HepG2 (cell line): ENCODE results near the gene PRRC2A. TPM values are rescaled to one million over a fixed set of nuclear protein-coding genes. Genes with fewer than 3 reads are reported as not detected.
A peak's percentile ranks its signal among the peaks of the same experiment; 100 is the strongest.

ENCODE experiments used
- AKNA ChIP-seq: sonication (generic); formaldehyde crosslinking; IDR thresholded peaks from 2 replicates; pipeline ENCODE4 v1.4.0; 2020; ENCODE audit warnings: missing genetic modification reagents, borderline replicate concordance
- CBX2 ChIP-seq, 2 experiments: fragments of 200-600 bp in 1 of 2; sonication (generic); formaldehyde crosslinking in 1 of 2; IDR thresholded peaks; 2 replicates each; pipeline versions ENCODE4 v1.7.0 to v1.8.1; 2018 to 2022; ENCODE audit warnings: low read depth in 2 of 2, low read length in 1 of 2, mild to moderate bottlenecking in 1 of 2, missing genetic modification reagents in 1 of 2
- CREB3 ChIP-seq: sonication (generic); formaldehyde crosslinking; IDR thresholded peaks from 2 replicates; pipeline ENCODE4 v1.5.0; 2020; ENCODE audit warnings: missing genetic modification reagents
- FOXO1 ChIP-seq: sonication (generic); formaldehyde crosslinking; IDR thresholded peaks from 2 replicates; pipeline ENCODE4 v1.4.0; 2020; ENCODE audit warnings: missing genetic modification reagents
- GMEB1 ChIP-seq: sonication (generic); formaldehyde crosslinking; IDR thresholded peaks from 2 replicates; pipeline ENCODE4 v1.5.1; 2020; ENCODE audit warnings: missing genetic modification reagents, mild to moderate bottlenecking, borderline replicate concordance
- PAX8 ChIP-seq: sonication (generic); formaldehyde crosslinking; IDR thresholded peaks from 2 replicates; pipeline ENCODE4 v1.8.0; 2022; ENCODE audit warnings: mild to moderate bottlenecking, missing genetic modification reagents, borderline replicate concordance
- SMAD3 ChIP-seq: sonication (generic); formaldehyde crosslinking; IDR thresholded peaks from 2 replicates; pipeline ENCODE4 v1.4.0; 2020; ENCODE audit warnings: missing genetic modification reagents
- SNAI1 ChIP-seq: sonication (generic); formaldehyde crosslinking; IDR thresholded peaks from 2 replicates; pipeline ENCODE4 v1.5.0; 2020; ENCODE audit warnings: mild to moderate bottlenecking, missing genetic modification reagents, borderline replicate concordance
- SNAPC4 ChIP-seq: sonication (generic); formaldehyde crosslinking; IDR thresholded peaks from 2 replicates; pipeline ENCODE4 v1.4.0; 2020; ENCODE audit warnings: mild to moderate bottlenecking, missing genetic modification reagents
- ZNF367 ChIP-seq: sonication (generic); formaldehyde crosslinking; IDR thresholded peaks from 2 replicates; pipeline ENCODE4 v1.4.0; 2020; ENCODE audit warnings: missing genetic modification reagents, borderline replicate concordance
- ZNF414 ChIP-seq: sonication (generic); formaldehyde crosslinking; IDR thresholded peaks from 2 replicates; pipeline ENCODE4 v1.5.0; 2020; ENCODE audit warnings: missing genetic modification reagents
- ZNF570 ChIP-seq: sonication (generic); formaldehyde crosslinking; IDR thresholded peaks from 2 replicates; pipeline ENCODE4 v1.4.0; 2020; ENCODE audit warnings: mild to moderate bottlenecking, missing genetic modification reagents, borderline replicate concordance
- ZNF773 ChIP-seq: sonication (generic); formaldehyde crosslinking; IDR thresholded peaks from 2 replicates; pipeline ENCODE4 v1.4.0; 2020; ENCODE audit warnings: missing genetic modification reagents, borderline replicate concordance
- polyA plus RNA-seq, 8 experiments: library from polyadenylated mRNA; depleted of rRNA in 3 of 8; stranded (reverse) in 7 of 8; unstranded in 1 of 8; fragments of >200 nt; fragmentation: Illumina TruSeq in 4 of 8; extraction: Trizol in 4 of 8; gene quantifications; 2 replicates each; pipeline versions ENCODE4 v1.2.1 to v1.2.3, GENCODE V29; 2011 to 2016; ENCODE audit warnings: low read depth in 4 of 8, missing spikeins in 1 of 8, mixed read lengths in 1 of 8; ENCODE audit not compliant: insufficient read depth in 1 of 8
- total RNA-seq, 5 experiments: library from RNA; depleted of rRNA; stranded (reverse); fragments of >200 nt; fragmentation: Illumina TruSeq; extraction: Trizol; gene quantifications; 2 replicates each; pipeline ENCODE4 v1.2.3, GENCODE V29; 2016; ENCODE audit warnings: low read depth in 1 of 5

The PRRC2A gene
- total and polyA plus RNA-seq, 2 of the 13 experiments (the other 11 are each of a cell fraction or from before 2014, with no cell fraction given): 38.9 to 47.4 TPM

GRCh38 chr6:31665501-31666336 is 45.2 kb downstream of the PRRC2A start, which contains the start of gene CSNK2B (continued):
- TF ChIP-seq SMAD3 (peak; percentile 23; the same call in 1 of the 2 replicates), CBX2 (IDR thresholded peaks at IDR 0.05; ENCODE audit: low read depth, low read length) (no peak), CBX2 (CRISPR knock-in tag; IDR thresholded peaks at IDR 0.05; ENCODE audit: low read depth) (no peak), FOXO1 (CRISPR knock-in tag) (peak; percentile 32; the same call in 1 of the 2 replicates), AKNA (CRISPR knock-in tag) (no peak), ZNF414 (CRISPR knock-in tag) (no peak), GMEB1 (CRISPR knock-in tag) (peak; percentile 81; the same call in 1 of the 2 replicates), SNAI1 (CRISPR knock-in tag) (peak; percentile 16), CREB3 (peak; percentile 74; the same call in 1 of the 2 replicates), PAX8 (0 out of 2 replicates have a peak, but pooled peaks have one; percentile 27), SNAPC4 (CRISPR knock-in tag) (peak; percentile 61; the same call in 1 of the 2 replicates), ZNF773 (CRISPR knock-in tag) (0 out of 2 replicates have a peak, but pooled peaks have one; percentile 29), ZNF570 (CRISPR knock-in tag) (no peak), ZNF367 (CRISPR knock-in tag) (no peak)
